GM12878 (cell line): ENCODE results near the gene SCEL. TPM values are rescaled to one million over a fixed set of nuclear protein-coding genes. Genes with fewer than 3 reads are reported as not detected.
"Not testable (repeated sequence)": the region's sequence is repeated elsewhere in the genome, so short reads cannot be mapped to it uniquely, and the experiment has no call there.

Source experiments
- ATAC-seq: fragments of 200-7000 bp; cut with Tn5 transposase; 3 replicates; pipeline ENCODE4 v1.9.1; 2020; ENCODE audit warnings: mild to moderate bottlenecking, moderate library complexity
- BruUV-seq: library from RNA; stranded (reverse); fragments of 400-500 nt; replicated peaks from 2 replicates; lab custom pipeline; 2021; lab: Mats Ljungman, UMichigan
- CTCF ChIA-PET: fragments of 300-600 bp; sonication (Branson Sonifier 250); formaldehyde crosslinking; extraction: SDS; loops from one replicate; lab custom pipeline; 2021; ENCODE audit warnings: inconsistent platforms; lab: Yijun Ruan, JAX
- POLR2A ChIA-PET: fragments of 350-600 bp; formaldehyde crosslinking; extraction: SDS; loops from one replicate; lab custom pipeline; 2021; ENCODE audit warnings: inconsistent platforms; lab: Charles Lee
- RAD21 ChIA-PET: fragments of 300-600 bp; sonication (Branson Sonifier 250); formaldehyde crosslinking; loops from one replicate; lab custom pipeline; 2023; ENCODE audit warnings: antibody characterized with exemption; ENCODE audit not compliant: unreplicated experiment; lab: Charles Lee
- SMC1A ChIA-PET: fragments of 300-600 bp; sonication (Branson Sonifier 250); formaldehyde crosslinking; loops from one replicate; lab custom pipeline; 2023; ENCODE audit not compliant: unreplicated experiment, uncharacterized antibody; lab: Charles Lee
- DNase-seq: peaks from one replicate; pipeline ENCODE4 v3.0.0-alpha.2; 2011; ENCODE audit warnings: low read depth, low spot score
- FAIRE-seq: peaks from 3 replicates; lab custom pipeline; 2011; peaks lifted over from hg19 to GRCh38; lab: Jason Lieb, UNC
- H2AFZ ChIP-seq: 2 replicates; pipeline ENCODE4 v1.6.0; 2011; ENCODE audit warnings: low read depth, low read length, control low read depth; ENCODE audit not compliant: control insufficient read depth
- H3K27ac ChIP-seq: 2 replicates; pipeline ENCODE4 v1.5.1; 2011; ENCODE audit warnings: control low read depth; ENCODE audit not compliant: control insufficient read depth, insufficient read depth
- H3K27me3 ChIP-seq, 2 experiments: replicated peaks in 1 of 2; 2 replicates each; pipeline versions ENCODE4 v1.6.0 to v1.6.1; 2011; ENCODE audit warnings: low read length in 1 of 2; ENCODE audit not compliant: control insufficient read depth in 2 of 2, insufficient read depth in 2 of 2
- H3K36me3 ChIP-seq, 2 experiments: 2 replicates each; pipeline ENCODE4 v1.5.1; 2011; ENCODE audit warnings: low read length in 1 of 2; ENCODE audit not compliant: control insufficient read depth in 2 of 2, insufficient read depth in 2 of 2
- H3K4me1 ChIP-seq: 2 replicates; pipeline ENCODE4 v1.6.1; 2011; ENCODE audit warnings: mild to moderate bottlenecking, low read length, moderate library complexity, mixed read lengths; ENCODE audit not compliant: control insufficient read depth, insufficient read depth
- H3K4me2 ChIP-seq: 2 replicates; pipeline ENCODE4 v1.6.0; 2011; ENCODE audit warnings: control low read depth; ENCODE audit not compliant: control insufficient read depth, insufficient read depth
- H3K4me3 ChIP-seq: fragments of 200-600 bp; sonication (generic); 2 replicates; pipeline ENCODE4 v1.5.1; 2016
- H3K79me2 ChIP-seq: 2 replicates; pipeline ENCODE4 v1.6.0; 2011; ENCODE audit warnings: low read length; ENCODE audit not compliant: control insufficient read depth, insufficient read depth
- H3K9ac ChIP-seq: 2 replicates; pipeline ENCODE4 v1.8.0; 2011; ENCODE audit warnings: low read length, control low read depth, mixed read lengths; ENCODE audit not compliant: control insufficient read depth, insufficient read depth
- H3K9me3 ChIP-seq: replicated peaks from 3 replicates; pipeline ENCODE4 v1.5.1; 2011; ENCODE audit warnings: mild to moderate bottlenecking, low read length; ENCODE audit not compliant: control insufficient read depth, insufficient read depth
- H4K20me1 ChIP-seq: 2 replicates; pipeline ENCODE4 v1.6.0; 2011; ENCODE audit not compliant: control insufficient read depth, insufficient read depth
- CEBPB ChIP-seq, 2 experiments: fragments of 150-350 bp in 1 of 2; IDR thresholded peaks; 2 replicates each; pipeline ENCODE4 v1.6.1; 2012 to 2014; ENCODE audit warnings: low read depth in 2 of 2, low read length in 2 of 2, borderline replicate concordance in 1 of 2, inconsistent platforms in 1 of 2
- E2F4 ChIP-seq: IDR thresholded peaks from 2 replicates; pipeline ENCODE4 v1.6.1; 2012; ENCODE audit warnings: low read depth, low read length, improper control_type of control experiment
- HCFC1 ChIP-seq: fragments of 150-350 bp; IDR thresholded peaks from 2 replicates; pipeline ENCODE4 v1.6.1; 2014; ENCODE audit warnings: low read length
- SREBF2 ChIP-seq: IDR thresholded peaks from 2 replicates; pipeline ENCODE4 v1.6.1; 2012; ENCODE audit warnings: mild to moderate bottlenecking, low read length
- ZBED1 ChIP-seq: IDR thresholded peaks from 2 replicates; pipeline ENCODE4 v1.6.1; 2016; ENCODE audit warnings: borderline replicate concordance
- WGBS: methylation state at CpG from one replicate; pipeline ENCODE4 v1.1.6; 2016; ENCODE audit warnings: low lambda C conversion rate; ENCODE audit not compliant: insufficient replicate concordance, insufficient coverage; ENCODE audit errors: missing lambda C conversion rate; 5-methylcytosine and 5-hydroxymethylcytosine counted together
- in situ Hi-C: fragments of 300-500 bp; cut with MboI; formaldehyde crosslinking; loops from 9 replicates; pipeline ENCODE4 v1.14.3; 2018; ENCODE audit warnings: mixed read lengths
- intact Hi-C: fragments of 100-400 bp; cut with micrococcal nuclease; formaldehyde crosslinking; loops from one replicate; pipeline ENCODE4 v1.14.2; 2022; ENCODE audit not compliant: unreplicated experiment
- polyA plus RNA-seq, 11 experiments: library from polyadenylated mRNA; depleted of rRNA in 4 of 11; unstranded in 6 of 11; stranded (reverse) in 5 of 11; fragments of >200 nt; fragmentation: Nextera tagmentation in 4 of 11; fragmentation: Illumina TruSeq in 1 of 11; extraction: Ambion mirVana in 4 of 11; extraction: Trizol in 1 of 11; gene quantifications; 1 replicate in 1 of 11; 2 replicates in 10 of 11; pipeline versions ENCODE4 v1.2.1 to v1.2.3, GENCODE V29; 2011 to 2016; ENCODE audit warnings: inconsistent platforms in 2 of 11, missing spikeins in 2 of 11, low read depth in 1 of 11
- total RNA-seq, 4 experiments: library from RNA; depleted of rRNA in 3 of 4; stranded (reverse); fragments of >200 nt in 3 of 4; fragmentation: Illumina TruSeq in 1 of 4; extraction: Trizol in 1 of 4; gene quantifications; 2 replicates each; pipeline versions ENCODE4 v1.2.1 to v1.2.3, GENCODE V29; 2013 to 2021

Gene SCEL
- total and polyA plus RNA-seq, 10 of the 15 experiments (the other 5 are each of a cell fraction or from before 2014, with no cell fraction given), result 0.09 to 0.68 (median 0.16) TPM; not detected in 1

GRCh38 chr13:77650409-77650808 lies 114.9 kb downstream of the SCEL start:
- Histone ChIP-seq H3K36me3 (no peaks in the 10 kb centered on the region), H4K20me1 (no peaks in the 10 kb centered on the region), H3K79me2 (no peaks in the 10 kb centered on the region), H3K4me2 (no peak overlapping the region), H3K9me3 (no peaks in the 10 kb centered on the region), H3K4me1 (no peaks in the 10 kb centered on the region), H3K27ac (no peak overlapping the region), H3K4me3 (no peak overlapping the region), H2AFZ (no peak overlapping the region), H3K9ac (no peak overlapping the region), H3K27me3 (no peaks in the 10 kb centered on the region)
- ChIA-PET POLR2A (no interaction called here), SMC1A (interaction anchor here (0.7 kb wide), 1 partner anchor 107 kb away, joined by 3 read pairs; no protein-coding TSS in a partner anchor), RAD21 (no interaction called here), CTCF (no interaction called here)
- no peak for ATAC-seq
- no peak for DNase-seq
- no peak for FAIRE-seq
- BruUV-seq, result no TSS peak
- no peak for TF ChIP-seq SREBF2
- no peak for TF ChIP-seq CEBPB (IDR thresholded peaks at IDR 0.05; ENCODE audit: borderline replicate concordance in 1 of 2, low read depth in 2 of 2, low read length in 2 of 2)
- in situ Hi-C loops (no loop called here), intact Hi-C loops (no loop called here)

GRCh38 chr13:77653301-77653700 lies 117.8 kb downstream of the SCEL start:
- H3K4me3 ChIP-seq, result no peak overlapping the region
- no peaks in the 10 kb centered on the region for H3K79me2 ChIP-seq
- H4K20me1 ChIP-seq, result no peaks in the 10 kb centered on the region
- intact Hi-C loops (no loop called here), in situ Hi-C loops (no loop called here)
- H3K27ac ChIP-seq, result no peak overlapping the region
- FAIRE-seq (no peak), ATAC-seq (no peak), DNase-seq (no peak)
- no TSS peak for BruUV-seq
- no peaks in the 10 kb centered on the region for H3K36me3 ChIP-seq
- ChIA-PET RAD21 (no interaction called here), SMC1A (interaction anchor here (0.7 kb wide), 1 partner anchor 411 kb away, joined by 3 read pairs; no protein-coding TSS in a partner anchor), CTCF (interaction anchor here (1.2 kb wide), 1 partner anchor 88 kb away, joined by 3 read pairs; no protein-coding TSS in a partner anchor), POLR2A (no interaction called here)
- no peak overlapping the region for H3K4me2 ChIP-seq
- no peak overlapping the region for H3K9ac ChIP-seq
- no peaks in the 10 kb centered on the region for H3K4me1 ChIP-seq
- no peaks in the 10 kb centered on the region for H3K9me3 ChIP-seq
- no peak overlapping the region for H2AFZ ChIP-seq
- 0% methylated on average over 2 of the region's 2 CpGs for WGBS
- TF ChIP-seq ZBED1 (no peak), E2F4 (no peak), HCFC1 (no peak)
- no peaks in the 10 kb centered on the region for H3K27me3 ChIP-seq

GRCh38 chr13:77660016-77660415 lies 124.5 kb downstream of the SCEL start:
- BruUV-seq, H4K20me1 ChIP-seq, RAD21 ChIA-PET, ATAC-seq, H3K4me3 ChIP-seq, SMC1A ChIA-PET, CTCF ChIA-PET, H3K9ac ChIP-seq, H3K27me3 ChIP-seq, H3K36me3 ChIP-seq, H3K4me1 ChIP-seq, intact Hi-C loops, H3K4me2 ChIP-seq, H3K27ac ChIP-seq, H3K79me2 ChIP-seq, H2AFZ ChIP-seq, H3K9me3 ChIP-seq, DNase-seq, FAIRE-seq, in situ Hi-C loops, POLR2A ChIA-PET: not testable (repeated sequence)
- 42% methylated on average over 23 of the region's 23 CpGs for WGBS
